Right cardiac atrium (tissue), 5 donors: ENCODE measurements around the gene TERC. TPM values are rescaled to one million over a fixed set of nuclear protein-coding genes. Genes with fewer than 3 reads are reported as not detected.
A peak's percentile ranks its signal among the peaks of the same experiment; 100 is the strongest.

Experiments used
- ATAC-seq, 2 donors: fragments of 200-7000 bp; cut with Tn5 transposase; one replicate each; pipeline versions ENCODE4 v1.8.0 to v1.9.1; 2020; ENCODE audit warnings: moderate library complexity in 2 of 2, mild to moderate bottlenecking in 1 of 2
- DNase-seq, 3 donors: peaks; one replicate each; pipeline ENCODE4 v3.0.0-alpha.2; 2020
- H3K27ac ChIP-seq: one replicate; pipeline ENCODE4 v1.5.1; 2013; ENCODE audit warnings: mild to moderate bottlenecking, low read length, control low read depth, moderate library complexity
- H3K27me3 ChIP-seq: one replicate; pipeline ENCODE4 v1.6.1; 2013; ENCODE audit not compliant: control insufficient read depth, insufficient read depth
- H3K4me1 ChIP-seq: one replicate; pipeline ENCODE4 v1.6.1; 2013; ENCODE audit warnings: low read length; ENCODE audit not compliant: control insufficient read depth, insufficient read depth
- H3K4me3 ChIP-seq: one replicate; pipeline ENCODE4 v1.5.1; 2013; ENCODE audit warnings: low read length, control low read depth
- H3K9me3 ChIP-seq: one replicate; pipeline ENCODE4 v1.6.1; 2013; ENCODE audit warnings: low read length; ENCODE audit not compliant: control insufficient read depth
- WGBS: extraction: QIAGEN DNeasy Blood & Tissue Kit; methylation state at CpG from one replicate; pipeline ENCODE4 v1.1.7; 2013; 5-methylcytosine and 5-hydroxymethylcytosine counted together
- intact Hi-C, 4 donors: fragments of 100-400 bp; cut with DNase I; formaldehyde crosslinking; loops; one replicate each; pipeline versions ENCODE4 v1.11.0 to v1.14.0; 2022 to 2023
- polyA plus RNA-seq: library from polyadenylated mRNA; stranded (reverse); fragments of 200-250 nt; gene quantifications from one replicate; pipeline ENCODE4 v1.2.3, GENCODE V29; 2013
- total RNA-seq, 4 donors: library from RNA; stranded (reverse); fragmentation: NEBNext Ultra II Directional; extraction: Animal tissue kit (Norgen Biotek cat#: 25700); gene quantifications; one replicate each; pipeline ENCODE4 v1.2.1, GENCODE V29; 2021
- donor health status: healthy with polysubstance abuse.
- donor health status: DM: no; HTN: yes; CAD: no.
- donor health status: DM: no; HTN: no; CAD: no.
- donor health status: DM: no; HTN: yes; CAD: no; lungs with severe emphysema.
- donor health status: DM: yes; HTN: yes; CAD: no.

TERC gene
- total and polyA plus RNA-seq, 5 donors, result 1.2 to 2.8 (median 1.4) TPM; not detected in 1

GRCh38 chr3:169790219-169790618 is 25.4 kb upstream of the TERC start:
- DNase-seq (no peak), ATAC-seq (no peak)
- H3K4me1 ChIP-seq, result no peaks in the 10 kb centered on the region
- no peaks in the 10 kb centered on the region for H3K9me3 ChIP-seq
- intact Hi-C loops, result no loop called here
- no peak overlapping the region for H3K27ac ChIP-seq
- H3K27me3 ChIP-seq, result no peaks in the 10 kb centered on the region
- H3K4me3 ChIP-seq, result no peak overlapping the region

DNA sequence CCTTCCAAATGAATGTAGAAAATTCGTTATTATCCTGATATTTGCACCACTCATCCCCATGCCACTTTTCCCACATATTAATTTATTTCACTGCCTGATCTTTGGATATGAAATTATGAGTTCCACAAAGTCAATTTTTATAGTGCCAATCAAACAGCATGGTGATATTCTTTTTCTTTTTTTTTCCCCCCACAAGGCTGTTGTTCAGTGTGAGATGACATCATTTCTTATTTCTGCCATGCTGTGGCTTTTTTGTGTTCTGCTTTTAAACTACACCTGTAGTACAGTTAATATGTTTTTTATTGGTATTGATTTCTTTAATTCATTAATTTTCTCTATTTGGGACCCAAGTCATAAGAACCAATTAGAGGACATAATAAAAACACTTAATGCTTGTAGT is 22.9 kb upstream of the TERC start:
- no peaks in the 10 kb centered on the region for H3K27me3 ChIP-seq
- WGBS, result 81% methylated on average over 1 of the region's 1 CpG
- H3K4me3 ChIP-seq, result no peak overlapping the region
- H3K27ac ChIP-seq, result no peak overlapping the region
- ATAC-seq (no peak), DNase-seq (no peak)
- intact Hi-C loops, result no loop called here
- no peaks in the 10 kb centered on the region for H3K9me3 ChIP-seq
- H3K4me1 ChIP-seq, result no peaks in the 10 kb centered on the region

GRCh38 chr3:169787120-169787519 is 22.3 kb upstream of the TERC start:
- Histone ChIP-seq H3K27me3 (no peaks in the 10 kb centered on the region), H3K27ac (no peak overlapping the region), H3K4me3 (no peak overlapping the region), H3K9me3 (no peaks in the 10 kb centered on the region), H3K4me1 (peaks cover 1% of the 10 kb centered on the region)
- no peak for ATAC-seq
- intact Hi-C loops, result no loop called here
- no peak for DNase-seq
- 96% methylated on average over 4 of the region's 4 CpGs for WGBS

DNA sequence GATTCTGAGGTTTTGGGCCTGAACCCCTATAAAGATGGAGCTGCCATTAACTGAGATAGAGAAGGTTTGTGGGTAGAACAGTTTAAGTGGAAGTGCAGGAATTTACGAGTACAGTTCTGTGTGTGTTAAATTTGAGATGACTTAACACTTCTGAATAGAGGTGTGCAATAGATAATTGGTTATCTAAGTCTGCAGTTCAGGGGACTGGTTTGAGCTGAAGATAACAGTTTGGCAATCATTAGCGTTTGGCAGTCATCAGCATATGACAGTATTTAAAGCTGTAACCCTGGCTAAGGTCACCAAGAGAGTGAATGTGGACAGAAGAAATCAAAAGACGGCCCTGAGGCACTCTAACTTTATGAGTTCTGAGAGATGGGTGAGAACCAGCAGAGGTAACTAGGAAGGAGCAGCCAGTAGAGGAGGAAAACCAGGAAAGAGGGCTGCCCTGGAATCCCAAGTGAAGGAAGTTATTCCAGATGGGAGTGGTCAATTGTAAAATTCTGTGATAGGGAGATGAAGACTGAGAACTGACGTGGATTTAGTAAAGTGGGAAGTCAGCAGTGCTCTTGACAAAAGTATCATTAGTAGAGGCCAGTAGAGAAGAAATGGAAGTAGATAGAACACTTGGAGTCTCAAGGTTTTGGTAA is 16.5 kb upstream of the TERC start:
- H3K4me1 ChIP-seq, result peaks cover 1% of the 10 kb centered on the region
- 59% methylated on average over 4 of the region's 4 CpGs for WGBS
- H3K27ac ChIP-seq, result no peak overlapping the region
- no peak overlapping the region for H3K4me3 ChIP-seq
- intact Hi-C loops, result no loop called here
- ATAC-seq, result peak in 1 of 2 donors; percentile 52
- no peaks in the 10 kb centered on the region for H3K27me3 ChIP-seq
- no peaks in the 10 kb centered on the region for H3K9me3 ChIP-seq
- no peak for DNase-seq

- no peak overlapping the region for H3K4me3 ChIP-seq
- WGBS, result 49% methylated on average over 2 of the region's 2 CpGs
- peaks cover 1% of the 10 kb centered on the region for H3K4me1 ChIP-seq
- intact Hi-C loops, result no loop called here
- H3K9me3 ChIP-seq, result no peaks in the 10 kb centered on the region
- ATAC-seq, result no peak
- H3K27me3 ChIP-seq, result no peaks in the 10 kb centered on the region
- H3K27ac ChIP-seq, result no peak overlapping the region
- DNase-seq, result no peak
These were observed 15.9 kb upstream of the TERC start for GRCh38 chr3:169780742-169781141.

DNA sequence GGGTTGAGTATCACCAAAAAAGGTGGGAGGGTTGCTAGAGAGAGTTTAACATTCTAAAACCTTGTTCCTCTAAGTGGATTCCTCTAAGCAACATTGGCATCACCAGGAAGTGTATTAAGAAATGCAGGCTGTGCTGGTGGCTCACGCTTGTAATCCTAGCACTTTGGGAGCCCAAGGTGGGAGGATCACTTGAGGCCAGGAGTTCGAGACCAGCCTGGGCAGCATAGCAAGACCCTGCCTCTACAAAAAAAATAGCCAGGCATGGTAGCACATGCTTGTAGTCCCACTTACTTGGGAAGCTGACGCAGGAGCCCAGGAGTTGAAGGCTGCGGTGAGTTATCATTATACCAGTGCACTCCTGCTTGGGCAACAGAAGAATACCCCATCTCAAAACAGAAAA is 13.0 kb upstream of the TERC start:
- H3K27ac ChIP-seq, result no peak overlapping the region
- no peaks in the 10 kb centered on the region for H3K27me3 ChIP-seq
- intact Hi-C loops, result no loop called here
- H3K4me1 ChIP-seq, result peaks cover 1% of the 10 kb centered on the region
- H3K9me3 ChIP-seq, result no peaks in the 10 kb centered on the region
- no peak for ATAC-seq
- H3K4me3 ChIP-seq, result no peak overlapping the region
- no peak for DNase-seq
- WGBS, result 96% methylated on average over 4 of the region's 4 CpGs

GRCh38 chr3:169774186-169774585 is 9.3 kb upstream of the TERC start:
- no peak for ATAC-seq
- WGBS, result 53% methylated on average over 5 of the region's 5 CpGs
- no peaks in the 10 kb centered on the region for H3K27me3 ChIP-seq
- intact Hi-C loops, result no loop called here
- no peaks in the 10 kb centered on the region for H3K4me1 ChIP-seq
- H3K9me3 ChIP-seq, result no peaks in the 10 kb centered on the region
- no peak for DNase-seq
- peak overlapping the region; percentile 88 for H3K4me3 ChIP-seq
- H3K27ac ChIP-seq, result no peak overlapping the region

DNA sequence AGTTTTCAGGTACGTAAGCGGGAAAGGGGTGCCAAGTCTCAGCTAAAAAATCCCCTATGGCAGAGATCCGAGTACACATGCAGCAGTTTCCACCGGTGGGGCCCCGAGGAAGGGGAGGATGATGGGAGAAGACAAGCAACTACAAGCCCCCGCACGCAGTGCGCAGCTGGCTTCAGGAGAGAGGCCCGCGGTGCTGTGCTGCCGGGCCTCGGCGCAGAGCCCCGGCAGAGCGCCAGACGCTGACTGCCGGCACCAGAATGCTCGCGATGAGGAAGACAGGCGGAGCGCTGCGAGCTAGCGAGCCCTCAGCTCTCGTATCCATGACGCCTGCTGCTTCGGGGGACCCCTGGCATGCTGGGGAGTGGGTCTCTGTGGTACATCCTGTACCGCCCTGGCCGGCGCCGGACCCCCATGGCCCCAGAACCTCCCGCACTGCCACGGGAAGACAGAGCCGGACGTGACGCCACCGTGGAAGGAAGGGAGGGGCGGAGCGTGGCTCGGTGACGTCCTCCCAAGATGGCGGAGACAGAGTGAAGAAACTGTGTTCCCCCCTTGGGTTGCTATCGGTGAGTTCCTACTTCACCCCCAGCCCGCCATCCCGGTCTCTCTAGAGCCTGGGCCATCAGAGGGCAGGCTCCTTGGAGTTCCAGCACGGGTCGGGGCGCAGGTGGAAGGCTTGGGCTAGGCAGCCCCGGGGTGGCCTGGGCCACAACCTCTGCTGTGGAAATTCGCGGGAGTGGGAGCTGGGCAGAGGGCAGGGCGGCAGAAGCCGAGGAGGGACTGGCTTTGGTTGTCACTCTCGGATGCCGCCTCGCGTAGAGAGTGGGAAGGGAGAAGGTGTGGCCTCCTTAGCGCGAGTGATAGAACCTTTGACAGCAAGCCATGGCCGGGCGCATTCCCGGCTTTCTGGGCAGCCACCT is 8.3 kb upstream of the TERC start, which contains the start of gene MYNN:
MYNN (plus strand) TSS at position 500 of the 920 bp plus-strand sequence. CDS start 900 bp downstream, outside the sequence.
- intact Hi-C loops, result no loop called here

DNA sequence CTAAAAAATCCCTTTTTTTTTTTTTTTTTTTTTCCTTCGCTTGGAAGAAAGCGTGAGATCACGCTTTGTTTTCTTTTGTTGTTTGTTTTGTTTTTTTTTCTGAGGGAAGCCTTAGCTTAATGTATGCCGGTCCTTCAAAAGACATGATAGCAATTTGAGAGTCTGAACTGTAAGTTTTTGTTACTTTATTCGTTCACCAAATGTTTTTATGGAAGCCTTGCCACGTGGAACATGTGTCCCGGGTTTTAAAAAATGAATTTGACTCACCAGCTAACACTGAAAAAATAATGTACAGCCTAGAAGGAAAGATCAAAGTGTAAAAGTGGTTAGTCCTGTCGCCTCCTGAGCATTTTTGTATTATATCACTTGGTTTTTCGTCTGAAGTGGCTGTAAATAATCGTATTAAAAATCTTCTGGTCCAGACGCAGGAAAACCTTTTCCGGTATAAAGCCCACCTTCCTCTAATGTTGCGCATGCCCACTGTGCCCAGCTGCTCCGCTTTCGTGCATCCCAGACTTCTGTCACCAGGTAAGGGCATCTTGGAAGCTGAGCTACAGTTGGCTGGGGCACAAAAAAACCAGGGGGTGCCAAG is 7.5 kb upstream of the TERC start:
- DNase-seq (peak; percentile 78 to 86 (median 83)), ATAC-seq (peak; percentile 79 to 81)
- peak overlapping the region; percentile 99 for H3K27ac ChIP-seq
- H3K9me3 ChIP-seq, result no peaks in the 10 kb centered on the region
- under 1% methylated on average over 15 of the region's 15 CpGs for WGBS
- H3K4me1 ChIP-seq, result no peaks in the 10 kb centered on the region
- H3K4me3 ChIP-seq, result peak overlapping the region; percentile 88
- no peaks in the 10 kb centered on the region for H3K27me3 ChIP-seq
- intact Hi-C loops, result no loop called here

More for the DNA sequence above, 8.3 kb upstream of the TERC start, which contains the start of gene MYNN:
- DNase-seq (peak; percentile 93 to 97 (median 97)), ATAC-seq (peak; percentile 95)
- Histone ChIP-seq H3K9me3 (no peaks in the 10 kb centered on the region), H3K27me3 (no peaks in the 10 kb centered on the region), H3K4me1 (no peaks in the 10 kb centered on the region), H3K4me3 (peak within 1 kb of the TSS; percentile 88), H3K27ac (peak within 1 kb of the TSS; percentile 99)
- under 1% methylated on average over 61 of the region's 61 CpGs for WGBS

- no peaks in the 10 kb centered on the region for H3K27me3 ChIP-seq
- peak overlapping the region; percentile 88 for H3K4me3 ChIP-seq
- DNase-seq (peak; percentile 39 to 80 (median 68)), ATAC-seq (peak; percentile 44 to 57)
- intact Hi-C loops, result no loop called here
- under 1% methylated on average over 27 of the region's 27 CpGs for WGBS
- no peaks in the 10 kb centered on the region for H3K9me3 ChIP-seq
- H3K27ac ChIP-seq, result peak overlapping the region; percentile 99
- no peaks in the 10 kb centered on the region for H3K4me1 ChIP-seq
These were observed 6.8 kb upstream of the TERC start for GRCh38 chr3:169771497-169772304.
